ENCODE data around the gene CHPF2. TPM values are rescaled to one million over a fixed set of nuclear protein-coding genes. Genes with fewer than 3 reads are reported as not detected.

The CHPF2 gene
- total RNA-seq, 1 donor from 2014 or later, result 43.0 TPM

DNA sequence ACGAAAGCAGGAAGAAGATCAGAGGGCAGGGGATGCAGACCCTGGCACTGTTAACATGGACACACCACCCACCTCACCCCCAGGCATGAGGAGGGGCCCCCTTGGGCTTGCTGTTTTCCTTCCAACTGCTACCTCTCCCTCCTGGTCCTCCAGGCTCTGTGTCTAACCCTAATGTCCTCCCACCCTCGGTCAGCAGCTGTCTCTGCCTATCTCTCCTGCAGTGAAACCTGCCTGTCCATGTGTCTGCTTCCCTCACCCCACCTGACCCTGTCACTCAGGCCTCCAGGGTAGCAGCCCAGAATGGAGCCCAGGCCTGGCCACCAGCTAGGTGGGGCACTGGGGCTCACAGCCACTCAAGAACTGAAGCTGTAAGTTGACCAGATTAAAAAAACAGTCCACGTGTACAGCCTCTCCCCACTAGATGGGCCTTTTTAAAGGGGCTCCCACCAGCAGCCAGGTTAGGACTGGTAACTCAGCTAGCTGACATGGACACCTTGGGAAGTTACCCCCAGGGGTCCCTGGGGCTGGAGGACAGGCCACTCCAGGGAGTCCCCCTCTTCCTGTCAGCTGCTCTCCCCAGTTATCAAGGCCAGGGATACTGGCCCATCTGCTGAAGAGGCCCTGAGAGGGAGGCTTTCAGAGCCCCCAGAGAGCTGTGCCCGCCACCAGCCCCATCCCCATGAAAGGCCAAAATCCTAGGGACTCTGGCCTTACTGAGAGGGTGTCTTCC is 14.7 kb downstream of the CHPF2 start:
- no peak for DNase-seq (ENCODE audit: low spot score)

DNA sequence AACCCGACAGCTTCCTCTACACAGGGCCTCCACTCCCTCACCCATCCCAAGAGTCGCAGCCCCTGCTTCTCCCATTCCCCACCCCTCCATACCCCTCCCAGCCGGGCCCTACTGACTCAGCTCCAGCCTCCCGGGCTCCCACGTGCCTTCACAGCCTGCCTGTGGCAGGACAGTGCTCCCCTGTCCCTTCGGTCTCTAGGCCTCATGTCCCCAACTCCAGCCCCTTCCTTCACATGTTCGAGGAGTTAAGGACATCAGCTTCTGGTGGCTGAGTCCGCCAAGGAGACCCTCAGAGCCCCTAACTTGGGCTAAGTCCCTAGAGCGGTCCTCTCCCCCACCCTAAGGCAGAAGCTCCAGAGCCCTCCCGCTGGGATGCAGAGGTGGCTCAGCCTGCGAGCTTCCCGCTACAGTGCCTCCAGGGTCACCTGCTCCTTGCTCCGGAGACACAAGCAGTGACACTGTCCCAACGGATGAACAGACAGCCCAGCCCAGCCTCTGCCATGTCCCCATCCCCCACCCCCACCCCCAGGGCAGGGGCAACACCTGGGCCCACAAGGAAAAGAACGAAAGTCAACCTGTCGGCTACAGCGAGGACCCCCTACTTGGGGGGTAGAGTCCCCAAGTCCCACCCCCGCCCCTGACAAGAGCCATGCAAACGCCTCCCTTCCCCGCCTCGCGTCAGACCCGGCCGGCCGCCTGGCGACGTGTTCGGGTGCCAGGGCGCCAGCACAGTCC is 15.5 kb downstream of the CHPF2 start:
- no peak for DNase-seq (ENCODE audit: low spot score)

GRCh38 chr7:151248346-151249033 is 16.2 kb downstream of the CHPF2 start, which contains the start of gene SMARCD3:
SMARCD3 (minus strand) TSS chr7:151248694; CDS start chr7:151248562, 132 bp downstream.
- DNase-seq (ENCODE audit: low spot score), result no peak

DNA sequence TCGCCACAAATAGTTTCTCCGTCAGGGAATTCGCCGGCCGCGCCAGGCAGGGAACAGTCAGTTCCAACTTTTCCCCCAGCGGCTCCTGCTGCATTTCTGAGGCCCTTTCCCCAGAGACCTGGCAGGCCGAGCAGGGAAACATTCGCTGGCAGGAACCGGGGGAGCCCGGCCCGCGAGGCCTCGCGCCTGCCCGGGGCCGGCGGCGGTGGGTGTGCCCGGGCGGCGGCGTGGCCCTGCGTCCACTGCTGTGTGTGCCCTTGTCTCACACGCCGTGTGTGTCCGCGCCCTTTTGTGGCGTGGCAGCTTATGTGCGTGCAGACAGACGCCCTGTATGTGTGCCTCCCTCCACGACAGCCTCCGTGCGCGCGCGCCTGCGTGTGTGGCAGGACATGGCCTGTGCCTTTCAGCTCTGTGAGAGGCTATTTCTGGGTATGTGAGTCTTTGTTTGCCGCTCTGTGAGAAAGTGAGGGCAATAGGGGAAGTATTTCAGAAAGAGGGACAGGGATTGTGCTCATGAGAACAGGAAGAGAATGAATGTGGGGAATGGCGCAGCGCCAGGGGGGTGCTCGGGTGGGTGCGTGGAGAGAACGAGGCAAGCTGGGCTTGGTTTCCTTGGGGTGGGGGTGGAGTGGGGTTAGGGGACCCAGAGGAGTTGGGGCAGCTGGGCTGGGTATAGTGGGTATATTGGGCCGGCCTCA is 16.9 kb downstream of the CHPF2 start:
- DNase-seq (ENCODE audit: low spot score), result peak; percentile 73

DNA sequence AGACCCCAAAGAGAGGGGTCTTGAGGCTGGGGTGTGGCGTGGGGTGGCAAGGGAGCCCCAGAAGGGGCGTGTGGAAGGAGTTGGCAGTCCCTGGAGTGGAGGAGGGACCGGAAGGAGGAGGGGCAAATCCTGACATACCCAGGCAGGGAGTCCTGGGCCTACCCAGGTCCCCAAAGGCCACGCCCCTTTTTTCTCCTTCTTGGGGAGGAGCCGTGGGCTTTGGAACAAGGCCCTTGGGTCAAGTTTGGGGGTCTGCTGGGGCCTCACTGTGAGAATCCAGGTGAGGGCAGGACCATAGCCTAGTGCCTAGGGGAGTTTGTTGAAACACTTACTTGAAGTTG is 17.4 kb downstream of the CHPF2 start:
- peak; percentile 83 for DNase-seq (ENCODE audit: low spot score)

GRCh38 chr7:151250181-151251132 is 18.2 kb downstream of the CHPF2 start:
- no peak for DNase-seq (ENCODE audit: low spot score)

DNA sequence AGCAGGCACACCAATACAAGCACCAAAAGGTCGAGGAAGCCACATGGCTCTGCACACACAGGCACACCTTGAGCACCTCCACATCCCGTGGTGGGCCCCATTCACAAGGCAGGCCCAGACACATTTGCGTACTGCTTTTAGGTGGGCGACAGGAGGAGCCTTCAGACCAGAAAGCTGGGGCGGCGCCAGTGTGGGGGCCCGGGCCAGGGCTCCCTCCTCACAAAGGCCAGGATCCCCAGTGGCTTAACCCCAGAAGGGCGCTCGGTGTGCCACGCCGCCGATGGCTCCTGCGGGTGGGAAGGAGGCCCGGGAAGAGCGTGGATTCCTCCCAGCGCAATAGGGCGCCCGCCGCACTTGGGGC is 19.0 kb downstream of the CHPF2 start:
- no peak for DNase-seq (ENCODE audit: low spot score)

DNA sequence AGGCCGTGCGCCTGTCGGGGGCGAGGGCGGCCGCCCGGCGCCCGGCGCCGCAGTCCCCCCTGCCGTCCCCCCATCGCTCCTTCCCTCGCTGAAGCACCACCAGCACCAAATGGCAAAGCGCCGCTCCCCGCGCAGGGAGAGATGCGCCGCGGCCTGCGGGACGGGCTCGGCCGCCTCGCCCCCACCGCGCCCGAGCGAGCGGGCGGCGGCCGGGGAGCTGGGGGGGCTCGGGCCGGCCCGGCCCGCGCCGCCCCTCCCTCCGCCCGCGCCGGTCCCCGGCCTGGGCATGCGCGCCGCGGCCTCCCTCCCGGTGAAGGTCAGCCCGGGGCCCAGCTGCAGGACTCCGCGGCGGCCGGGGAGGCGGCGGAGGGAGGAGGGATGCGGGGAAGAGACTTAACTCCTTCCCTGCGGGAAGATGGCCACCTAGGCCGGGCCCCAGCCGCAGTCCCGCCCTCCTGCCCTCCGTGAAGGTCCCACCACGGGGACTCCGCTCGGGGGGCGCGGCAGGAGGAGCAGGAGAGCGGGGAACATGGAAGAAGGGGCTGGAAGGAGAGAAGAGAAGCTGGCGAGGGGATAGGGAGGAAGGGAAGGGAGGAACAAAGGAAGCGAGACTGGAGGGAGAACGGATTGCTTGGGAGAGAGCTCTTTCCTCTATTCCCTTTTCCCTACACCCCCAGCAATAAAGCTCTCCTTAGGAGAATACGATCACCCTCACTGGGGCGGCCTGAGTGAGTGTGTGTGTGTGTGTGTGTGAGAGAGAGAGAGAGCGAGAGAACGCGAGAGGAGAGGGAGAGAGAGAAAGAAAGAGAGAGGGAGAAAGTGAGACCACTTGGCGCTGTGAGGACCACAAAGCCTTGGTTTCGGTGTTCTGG is 19.6 kb downstream of the CHPF2 start:
- no peak for DNase-seq (ENCODE audit: low spot score)

DNA sequence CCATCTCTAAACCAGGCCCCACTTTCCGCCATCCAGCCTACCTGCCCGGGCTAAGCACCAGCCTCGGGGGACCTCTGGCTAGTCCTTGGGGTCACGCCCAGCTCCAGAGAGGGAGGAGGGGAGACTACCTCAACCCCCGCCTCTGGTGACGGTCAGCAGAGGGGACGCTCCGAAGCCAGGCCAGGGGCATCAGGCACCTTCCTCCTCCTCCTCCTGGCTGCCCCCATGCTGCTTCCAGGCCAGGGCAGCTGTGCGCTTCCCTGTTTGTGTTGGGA is 20.2 kb downstream of the CHPF2 start:
- DNase-seq (ENCODE audit: low spot score), result no peak

DNA sequence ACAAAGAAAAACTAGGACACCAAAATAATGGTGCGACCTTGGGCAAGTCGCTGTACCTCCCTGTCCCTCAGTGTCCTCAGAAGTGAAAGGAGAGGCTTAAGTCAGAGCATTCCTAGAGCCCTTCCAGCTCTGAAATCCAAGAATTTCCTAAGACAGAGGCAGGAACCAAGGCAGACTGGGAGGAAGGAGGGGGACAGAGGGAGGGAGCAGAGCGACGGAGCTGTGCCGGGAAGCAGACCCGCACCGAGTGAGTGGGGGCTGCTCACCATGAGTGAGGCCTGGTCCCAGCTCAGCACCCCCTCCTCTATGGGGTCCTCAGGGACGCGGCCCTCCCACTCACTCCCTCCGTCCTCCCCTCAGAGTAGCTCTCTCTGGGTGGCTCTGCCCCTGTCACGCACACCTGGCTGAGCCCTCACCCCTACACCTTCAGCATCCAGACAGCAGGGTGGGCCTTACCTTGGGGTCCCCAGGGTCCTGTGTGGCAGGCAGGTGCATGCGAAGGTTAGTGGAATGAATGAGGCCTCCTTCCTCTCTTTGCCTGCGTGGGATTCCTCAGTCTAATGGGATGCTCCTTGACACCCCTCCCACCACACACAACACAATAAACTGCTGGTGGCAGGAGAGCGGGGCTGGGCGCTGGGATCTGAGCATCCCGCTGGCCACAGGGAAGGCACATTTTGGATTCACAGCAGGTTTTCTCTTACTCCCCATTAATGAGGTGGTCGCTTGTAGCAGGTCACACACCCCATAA is 20.9 kb downstream of the CHPF2 start:
- no peak for DNase-seq (ENCODE audit: low spot score)

DNA sequence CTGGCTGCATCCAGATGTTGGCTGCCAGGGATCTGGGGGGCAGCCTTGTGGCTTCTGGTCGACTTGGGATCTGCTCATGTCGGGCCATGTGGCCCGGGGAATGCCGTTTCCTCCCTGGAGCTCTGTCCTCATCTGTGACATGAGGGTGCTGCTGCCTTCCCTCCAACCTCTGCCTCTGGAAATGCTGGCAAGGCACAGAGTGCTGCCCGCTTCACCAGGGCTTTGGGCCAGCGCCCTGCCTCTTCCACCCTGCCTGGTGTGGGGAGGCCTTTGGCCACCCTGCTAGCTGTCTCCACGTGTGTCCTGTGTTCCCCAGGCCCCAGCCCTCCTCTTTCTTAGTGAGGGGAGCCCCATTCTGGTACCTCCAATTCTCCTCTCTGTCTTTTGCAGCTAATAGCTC is 22.0 kb downstream of the CHPF2 start:
- no peak for DNase-seq (ENCODE audit: low spot score)

- no peak for DNase-seq (ENCODE audit: low spot score)
Measured at GRCh38 chr7:151254851-151255250, 22.6 kb downstream of the CHPF2 start.

- no peak for DNase-seq (ENCODE audit: low spot score)
Measured at GRCh38 chr7:151255390-151255789, 23.1 kb downstream of the CHPF2 start.

DNA sequence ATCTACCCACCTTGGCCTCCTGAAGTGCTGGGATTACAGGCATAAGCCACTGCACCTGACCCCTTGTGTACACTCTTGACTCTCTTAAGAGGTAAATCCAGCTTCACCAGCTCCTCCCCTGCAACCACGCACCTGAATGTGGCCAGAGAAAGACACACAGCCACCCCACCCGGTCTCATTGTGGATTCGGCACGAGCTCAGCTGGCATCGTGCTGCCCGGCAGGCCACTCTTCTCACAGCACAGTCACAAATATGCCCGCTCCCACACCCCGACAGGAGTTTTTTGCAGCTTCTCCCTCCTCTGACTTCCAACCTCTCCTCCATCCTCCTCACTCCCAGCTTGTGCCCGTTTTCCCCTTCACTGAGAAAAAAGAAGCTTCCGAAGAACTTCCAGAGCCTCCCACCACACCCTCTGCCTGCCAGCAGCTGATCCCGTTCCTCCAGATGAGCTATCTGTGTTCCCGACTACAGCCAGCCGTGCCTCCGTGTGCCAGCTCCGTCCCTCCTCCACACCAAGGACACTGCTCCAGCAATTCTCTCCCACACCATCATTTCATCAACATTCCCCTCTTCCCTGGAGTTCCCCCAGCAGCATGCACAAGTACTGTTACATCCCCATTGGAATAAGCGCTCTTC is 24.2 kb downstream of the CHPF2 start:
- no peak for DNase-seq (ENCODE audit: low spot score)

- DNase-seq (ENCODE audit: low spot score), result no peak
Measured at GRCh38 chr7:151257990-151258389, 25.7 kb downstream of the CHPF2 start.

DNA sequence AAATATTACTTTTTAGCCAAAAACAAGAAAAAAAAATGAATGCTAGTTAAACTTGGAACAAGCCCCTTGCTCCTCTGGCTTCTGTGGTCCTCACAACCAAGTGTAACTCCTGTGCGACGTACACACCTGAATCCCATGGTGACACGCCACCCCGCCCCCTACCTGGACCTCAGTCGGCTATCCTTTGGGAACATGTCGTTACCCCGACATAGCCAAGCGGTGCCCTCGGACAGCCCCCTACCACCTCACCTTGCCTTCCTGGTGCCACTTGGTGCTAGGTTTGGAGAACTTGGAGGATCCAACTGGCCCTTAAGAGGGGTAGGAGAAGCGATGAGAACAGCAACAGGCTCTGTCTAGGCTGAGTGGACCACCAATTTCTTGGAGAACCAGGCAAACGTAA is 28.2 kb downstream of the CHPF2 start:
- DNase-seq (ENCODE audit: low spot score), result no peak

DNA sequence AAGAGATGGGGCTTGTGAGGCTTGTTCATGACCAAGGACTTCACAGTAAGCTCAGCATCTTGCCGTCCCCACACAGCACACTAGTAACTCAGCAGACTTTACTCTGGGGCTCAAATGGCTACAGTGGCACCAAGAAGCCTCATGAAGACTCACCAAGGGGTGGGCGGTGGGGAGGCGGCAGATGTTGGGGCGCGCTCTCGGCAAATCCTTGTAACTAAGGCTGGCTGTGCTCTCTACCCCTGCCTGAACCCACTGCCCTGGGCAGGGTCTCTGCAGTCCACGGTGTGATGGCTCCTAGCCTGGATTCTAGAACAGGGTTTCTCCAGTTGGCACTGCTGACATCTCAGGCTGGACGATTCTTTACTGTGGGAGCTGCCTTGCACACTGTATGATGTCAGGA is 28.6 kb downstream of the CHPF2 start:
- DNase-seq (ENCODE audit: low spot score), result no peak

- DNase-seq (ENCODE audit: low spot score), result no peak
Measured at GRCh38 chr7:151261529-151261928, 29.2 kb downstream of the CHPF2 start.

DNA sequence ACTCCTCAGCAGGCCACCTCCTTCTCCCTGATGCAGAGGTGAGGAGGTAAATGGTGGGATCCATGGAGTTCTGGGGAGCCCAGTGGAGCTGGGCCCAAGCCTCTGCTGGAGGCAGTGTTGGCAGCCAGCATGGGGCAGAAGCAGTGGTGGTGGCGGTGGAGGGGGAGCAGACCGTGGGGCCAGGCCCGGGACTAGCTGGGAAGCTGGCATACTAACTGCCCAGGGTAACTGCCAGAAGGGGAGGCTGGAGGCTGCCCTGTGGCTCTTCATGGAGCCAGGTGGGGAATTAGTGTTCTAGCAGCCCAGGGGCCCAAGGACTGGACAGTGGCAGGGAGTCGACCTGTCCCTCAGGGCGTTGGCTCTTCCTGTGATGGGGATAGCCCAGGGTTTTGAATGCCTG is 32.3 kb downstream of the CHPF2 start:
- DNase-seq (ENCODE audit: low spot score), result no peak

Measured in ureter (tissue), 1 donor.